Activated naive CD4-positive, alpha-beta T cell treated with anti-CD3 and anti-CD28 coated beads, Interleukin-2, amount 50 U/mL, for 16 hours (primary cell): ENCODE measurements around the gene PTPRS.
"Not testable (repeated sequence)": the region's sequence is repeated elsewhere in the genome, so short reads cannot be mapped to it uniquely, and the experiment has no call there.

Experiments used
- DNase-seq: peaks from one replicate; pipeline ENCODE4 v3.0.0-alpha.2; 2020

PTPRS gene

GRCh38 chr19:5331790-5332189, 8.8 kb downstream of the PTPRS start:
- no peak for DNase-seq

- no peak for DNase-seq
Observed at GRCh38 chr19:5330307-5330720, 10.3 kb downstream of the PTPRS start.

DNA sequence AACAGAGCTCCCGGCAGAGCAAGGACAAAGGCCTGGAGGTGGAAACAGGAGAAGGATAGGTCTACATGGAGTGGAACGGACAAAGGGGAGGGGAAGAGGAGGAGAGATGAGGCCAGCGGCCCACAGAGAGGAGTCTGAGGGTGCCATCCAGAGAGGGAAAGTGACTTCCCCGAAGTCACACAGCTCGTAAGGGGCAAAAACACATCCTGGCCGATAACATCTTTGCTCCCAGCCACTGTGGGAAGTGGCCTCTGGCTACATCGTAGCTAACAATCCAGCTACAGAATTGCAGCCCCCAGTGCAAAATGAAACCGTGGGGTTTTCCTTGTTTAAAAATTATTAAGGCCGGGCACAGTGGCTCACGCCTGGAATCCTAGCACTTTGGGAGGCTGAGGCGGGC, 11.5 kb downstream of the PTPRS start:
- DNase-seq: no peak

GRCh38 chr19:5328407-5328806, 12.2 kb downstream of the PTPRS start:
- DNase-seq: not testable (repeated sequence)

- DNase-seq: no peak
Observed at GRCh38 chr19:5326986-5327623, 13.5 kb downstream of the PTPRS start.

DNA sequence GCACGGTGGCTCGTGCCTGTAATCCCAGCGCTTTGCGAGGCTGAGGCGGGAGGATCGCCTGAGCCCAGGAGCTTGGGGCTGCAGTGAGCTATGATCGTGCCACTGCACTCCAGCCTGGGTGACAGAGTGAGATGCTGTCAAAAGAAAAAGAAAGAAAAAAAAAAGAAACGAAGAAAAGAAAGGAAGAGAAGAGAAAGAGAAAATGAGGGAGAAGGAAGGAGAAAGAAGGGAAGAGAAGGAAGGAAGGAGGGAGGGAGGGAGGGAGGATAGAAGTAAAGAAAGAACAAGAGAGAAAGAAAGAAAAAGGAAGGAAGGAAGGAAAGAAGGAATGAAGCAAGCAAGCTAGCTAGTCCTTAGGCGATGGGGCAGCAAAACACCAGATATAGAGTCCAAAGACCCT, 14.1 kb downstream of the PTPRS start:
- no peak for DNase-seq

DNA sequence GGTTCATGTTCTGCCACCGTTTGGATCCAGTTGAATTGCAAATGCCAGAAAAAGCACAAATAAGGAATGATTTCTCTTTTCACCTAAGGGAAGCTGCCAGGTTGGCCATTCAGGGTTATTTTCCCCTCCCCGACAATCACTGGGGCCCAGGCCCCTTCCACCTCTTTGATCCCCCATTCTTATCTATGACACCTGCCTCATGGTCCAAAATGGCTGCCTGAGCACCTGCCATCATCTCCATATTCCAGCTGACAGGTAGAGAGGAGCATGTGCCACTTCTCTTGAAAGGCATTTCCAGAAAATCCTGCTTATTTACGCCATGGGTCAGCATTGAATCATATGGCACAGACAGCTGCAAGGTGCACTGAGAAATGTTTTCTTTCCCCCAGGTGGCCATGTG, 15.7 kb downstream of the PTPRS start:
- DNase-seq: no peak

GRCh38 chr19:5323475-5323811, 17.2 kb downstream of the PTPRS start:
- no peak for DNase-seq

GRCh38 chr19:5321851-5322681, 18.5 kb downstream of the PTPRS start:
- no peak for DNase-seq

- no peak for DNase-seq
Observed at GRCh38 chr19:5321066-5321642, 19.5 kb downstream of the PTPRS start.

DNA sequence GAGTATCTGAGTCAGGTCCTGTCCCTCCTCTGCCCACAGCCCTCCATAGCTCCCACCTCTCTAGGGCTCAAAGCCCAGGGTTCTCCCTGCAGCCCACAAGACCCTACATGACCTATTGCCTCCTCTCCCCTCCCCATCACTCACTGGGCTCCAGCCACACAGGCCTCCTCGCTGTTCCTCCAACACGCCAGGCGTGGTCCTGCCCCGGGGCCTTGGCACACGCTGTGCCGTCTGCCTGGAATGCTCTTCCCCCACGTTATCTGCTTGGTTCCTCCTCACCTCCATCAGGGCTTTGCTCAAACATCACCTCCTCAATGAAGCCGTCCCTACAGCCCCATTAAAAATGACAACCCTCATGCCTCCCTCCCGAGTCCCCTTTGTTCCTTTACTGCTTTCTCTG, 21.1 kb downstream of the PTPRS start:
- DNase-seq: no peak

DNA sequence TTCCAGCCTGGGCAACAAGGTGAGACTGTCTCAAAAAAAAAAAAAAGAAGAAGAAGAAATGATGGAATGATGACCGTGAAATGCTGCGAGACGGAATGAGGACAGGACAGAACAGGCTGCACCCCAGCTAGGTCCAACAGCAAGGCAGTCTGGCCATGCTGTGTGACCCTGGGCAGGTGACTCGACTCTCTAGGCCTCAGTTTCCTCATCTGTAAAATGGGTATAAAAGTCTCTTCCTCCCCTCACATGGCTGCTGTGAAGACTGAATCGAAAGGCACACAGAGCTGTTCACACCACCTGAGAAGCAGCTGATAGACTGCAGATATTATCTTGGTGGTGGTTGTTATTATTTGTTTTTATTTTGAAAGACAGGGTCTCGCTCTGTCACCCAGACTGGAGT, 22.3 kb downstream of the PTPRS start:
- DNase-seq: no peak

DNA sequence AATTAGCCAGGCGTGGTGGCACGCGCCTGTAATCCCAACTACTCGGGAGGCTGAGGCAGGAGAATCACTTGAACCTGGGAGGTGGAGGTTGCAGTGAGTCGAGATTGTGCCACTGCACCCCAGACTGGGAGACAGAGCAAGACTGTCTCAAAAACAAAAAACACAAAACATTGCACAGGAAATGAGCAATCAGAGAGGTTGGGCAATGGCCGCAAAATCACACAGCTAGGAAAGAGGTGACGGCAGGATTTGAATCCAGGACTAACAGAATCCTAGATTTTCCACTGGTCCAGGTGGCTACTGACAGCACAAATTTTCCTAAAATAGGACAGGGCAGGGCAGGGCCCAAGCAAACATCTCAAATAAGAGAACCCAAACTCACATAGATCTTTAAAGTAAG, 23.3 kb downstream of the PTPRS start:
- DNase-seq: no peak

GRCh38 chr19:5316138-5316537, 24.5 kb downstream of the PTPRS start:
- no peak for DNase-seq

- no peak for DNase-seq
Observed at GRCh38 chr19:5314907-5315298, 25.7 kb downstream of the PTPRS start.

- no peak for DNase-seq
Observed at GRCh38 chr19:5314012-5314906, 26.4 kb downstream of the PTPRS start.

- DNase-seq: no peak
Observed at GRCh38 chr19:5313307-5313706, 27.3 kb downstream of the PTPRS start.

DNA sequence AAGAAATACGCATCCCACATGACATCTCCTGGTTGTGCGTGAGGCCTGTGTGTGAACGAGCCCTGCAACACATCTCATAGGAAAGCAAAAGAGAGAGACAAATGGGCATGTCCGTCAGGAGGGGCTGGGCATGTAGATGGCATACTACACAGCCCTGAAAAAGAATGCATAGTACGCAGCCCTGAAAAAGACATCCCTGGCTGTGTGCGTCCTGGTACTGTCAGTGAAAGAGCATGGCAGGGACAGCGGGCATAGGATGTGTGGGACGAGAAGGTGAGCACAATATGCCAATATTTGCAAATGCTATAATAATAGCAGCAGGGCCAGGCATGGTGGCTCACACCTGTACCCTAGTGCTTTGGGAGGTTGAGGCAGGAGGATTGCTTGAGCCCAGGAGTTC, 28.6 kb downstream of the PTPRS start:
- no peak for DNase-seq

GRCh38 chr19:5309438-5310204, 31.0 kb downstream of the PTPRS start:
- no peak for DNase-seq

GRCh38 chr19:5308451-5309437, 31.9 kb downstream of the PTPRS start:
- no peak for DNase-seq

GRCh38 chr19:5307655-5308054, 33.0 kb downstream of the PTPRS start:
- no peak for DNase-seq
